Head of caudate nucleus (tissue), 42 donors: ENCODE measurements around the gene HAUS6.
"Not testable (repeated sequence)": the region's sequence is repeated elsewhere in the genome, so short reads cannot be mapped to it uniquely, and the experiment has no call there.

ENCODE experiments used
- DNase-seq, 42 donors: peaks; one replicate each; pipeline versions ENCODE4 v3.0.0 to v3.0.0-alpha.2; 2020 to 2021; ENCODE audit warnings: mixed read lengths in 7 of 42
- intact Hi-C: fragments of 100-400 bp; cut with DNase I; formaldehyde crosslinking; loops from one replicate; pipeline ENCODE4 v1.15.0; 2022

The HAUS6 gene

GRCh38 chr9:19102631-19103345, at the start of gene HAUS6:
Gene HAUS6 (minus strand): TSS chr9:19102904. CDS start chr9:19102651, 253 bp downstream.
- intact Hi-C loops = loop anchor here (2.0 to 10.0 kb wide), 3 partner anchors 54 to 278 kb away; partner anchors contain the start of genes RPS6 and RRAGA
- peak; percentile 94 to 99 (median 97) for DNase-seq

- not testable (repeated sequence) for DNase-seq
Measured at GRCh38 chr9:19152160-19152498, 49.4 kb upstream of the HAUS6 start.

GRCh38 chr9:19151425-19152159, 48.9 kb upstream of the HAUS6 start:
- intact Hi-C loops = no loop called here
- no peak for DNase-seq

More at GRCh38 chr9:19152160-19152498, 49.4 kb upstream of the HAUS6 start:
- intact Hi-C loops = not testable (repeated sequence)

- peak in 2 of 42 donors; percentile 9 to 19 for DNase-seq
- intact Hi-C loops = no loop called here
Measured at GRCh38 chr9:19149230-19149629, 46.5 kb upstream of the HAUS6 start.

- intact Hi-C loops = no loop called here
- no peak for DNase-seq
Measured at GRCh38 chr9:19148187-19148586, 45.5 kb upstream of the HAUS6 start.

GRCh38 chr9:19146441-19147024, 43.8 kb upstream of the HAUS6 start:
- DNase-seq = no peak

GRCh38 chr9:19145881-19146280, 43.2 kb upstream of the HAUS6 start:
- intact Hi-C loops = no loop called here
- DNase-seq = no peak

More at GRCh38 chr9:19146441-19147024, 43.8 kb upstream of the HAUS6 start:
- intact Hi-C loops = no loop called here

GRCh38 chr9:19140259-19140658, 37.6 kb upstream of the HAUS6 start:
- intact Hi-C loops = no loop called here
- no peak for DNase-seq

- DNase-seq = no peak
- intact Hi-C loops = no loop called here
Measured at GRCh38 chr9:19138084-19138483, 35.4 kb upstream of the HAUS6 start.

- intact Hi-C loops = no loop called here
- no peak for DNase-seq
Measured at GRCh38 chr9:19137282-19137681, 34.6 kb upstream of the HAUS6 start.

GRCh38 chr9:19136129-19136528, 33.4 kb upstream of the HAUS6 start:
- intact Hi-C loops = no loop called here
- no peak for DNase-seq

GRCh38 chr9:19133549-19134345, 31.0 kb upstream of the HAUS6 start:
- intact Hi-C loops = no loop called here

GRCh38 chr9:19130436-19130835, 27.7 kb upstream of the HAUS6 start:
- DNase-seq = no peak
- intact Hi-C loops = no loop called here

More at GRCh38 chr9:19133549-19134345, 31.0 kb upstream of the HAUS6 start:
- no peak for DNase-seq

- intact Hi-C loops = no loop called here
- DNase-seq = peak in 20 of 42 donors; percentile 5 to 60 (median 16)
Measured at GRCh38 chr9:19127871-19128500, 25.3 kb upstream of the HAUS6 start.

GRCh38 chr9:19124430-19124793, 21.7 kb upstream of the HAUS6 start:
- intact Hi-C loops = no loop called here

GRCh38 chr9:19122490-19123042, 19.9 kb upstream of the HAUS6 start:
- intact Hi-C loops = no loop called here
- peak in 1 of 42 donors; percentile 12 for DNase-seq

More at GRCh38 chr9:19124430-19124793, 21.7 kb upstream of the HAUS6 start:
- no peak for DNase-seq

- no peak for DNase-seq
- intact Hi-C loops = no loop called here
Measured at GRCh38 chr9:19120877-19121276, 18.2 kb upstream of the HAUS6 start.

GRCh38 chr9:19119801-19120440, 17.2 kb upstream of the HAUS6 start:
- DNase-seq = no peak
- intact Hi-C loops = no loop called here
